Right forelimb (tissue), 1 donor: Measurements from ENCODE around the gene PPP4R4.

Experiments
- DNase-seq: peaks from one replicate; pipeline ENCODE4 v3.0.0-alpha.2; 2018

Gene PPP4R4

GRCh38 chr14:94312481-94313246 lies 138.5 kb downstream of the PPP4R4 start:
- DNase-seq: no peak

- DNase-seq: no peak
Measured at GRCh38 chr14:94313991-94314655, 140.0 kb downstream of the PPP4R4 start.

- no peak for DNase-seq
Measured at GRCh38 chr14:94314890-94315289, 140.8 kb downstream of the PPP4R4 start.

GRCh38 chr14:94316692-94317091 lies 142.6 kb downstream of the PPP4R4 start:
- DNase-seq: no peak

GRCh38 chr14:94317259-94317658 lies 143.1 kb downstream of the PPP4R4 start:
- DNase-seq: no peak

GRCh38 chr14:94320243-94320642 lies 146.1 kb downstream of the PPP4R4 start:
- no peak for DNase-seq

- no peak for DNase-seq
Measured at GRCh38 chr14:94321421-94322271, 147.5 kb downstream of the PPP4R4 start.

- DNase-seq: no peak
Measured at GRCh38 chr14:94322648-94323570, 148.8 kb downstream of the PPP4R4 start, which contains the start of gene SERPINA6. TSS of gene SERPINA6 (minus strand) at chr14:94323336. CDS start at chr14:94314648, 8,688 bp downstream.

GRCh38 chr14:94328196-94328595 lies 154.1 kb downstream of the PPP4R4 start:
- no peak for DNase-seq
